ENCODE measurements around the gene SFTPA2.

GRCh38 chr10:79602953-79603352 lies 42.7 kb upstream of the SFTPA2 start:
- TF ChIP-seq EZH2 (IDR thresholded peaks at IDR 0.05; ENCODE audit: borderline replicate concordance) (no peak), CTCF (IDR thresholded peaks at IDR 0.05; ENCODE audit: poor library complexity) (no peak), EZH2phosphoT487 (IDR thresholded peaks at IDR 0.05; ENCODE audit: low read depth, severe bottlenecking, unreplicated experiment) (no peak)

Measured in hepatocyte (in vitro differentiated cells).